HepG2 (cell line): Measurements from ENCODE around the gene EFCAB8. TPM values are rescaled to one million over a fixed set of nuclear protein-coding genes. Genes with fewer than 3 reads are reported as not detected.

Source experiments
- EZH2 ChIP-seq: conservative IDR thresholded peaks from 2 replicates; pipeline ENCODE4 v1.6.1; 2012; ENCODE audit warnings: mild to moderate bottlenecking, low read depth, low read length, moderate library complexity
- FOXA3 ChIP-seq: IDR thresholded peaks from 2 replicates; pipeline ENCODE4 v1.6.1; 2016; ENCODE audit warnings: missing genetic modification reagents, missing compliant biosample characterization
- HCFC1 ChIP-seq: fragments of 150-350 bp; IDR thresholded peaks from 2 replicates; pipeline ENCODE4 v1.6.1; 2014; ENCODE audit warnings: low read depth, low read length
- KLF13 ChIP-seq: sonication (generic); formaldehyde crosslinking; IDR thresholded peaks from 2 replicates; pipeline ENCODE4 v1.4.0; 2020; ENCODE audit warnings: mild to moderate bottlenecking, missing genetic modification reagents
- MLXIP ChIP-seq: sonication (generic); formaldehyde crosslinking; IDR thresholded peaks from 2 replicates; pipeline ENCODE4 v1.9.0; 2021; ENCODE audit warnings: missing genetic modification reagents, borderline replicate concordance
- PATZ1 ChIP-seq: sonication (generic); formaldehyde crosslinking; IDR thresholded peaks from 2 replicates; pipeline ENCODE4 v1.4.0; 2020; ENCODE audit warnings: missing genetic modification reagents
- PAXIP1 ChIP-seq: sonication (generic); formaldehyde crosslinking; conservative IDR thresholded peaks from 2 replicates; pipeline ENCODE4 v1.4.0; 2020; ENCODE audit warnings: mild to moderate bottlenecking, missing genetic modification reagents, moderate library complexity
- SMAD9 ChIP-seq: sonication (generic); formaldehyde crosslinking; IDR thresholded peaks from 2 replicates; pipeline ENCODE4 v1.5.1; 2020; ENCODE audit warnings: mild to moderate bottlenecking, missing genetic modification reagents
- SOX13 ChIP-seq, 3 experiments: fragments of 450-650 bp in 1 of 3; sonication (generic) in 1 of 3; formaldehyde crosslinking in 1 of 3; IDR thresholded peaks in 2 of 3; conservative IDR thresholded peaks in 1 of 3; 2 replicates each; pipeline versions ENCODE4 v1.5.0 to v1.6.1; 2016 to 2020; ENCODE audit warnings: antibody characterized with exemption in 1 of 3, mild to moderate bottlenecking in 1 of 3, missing compliant biosample characterization in 1 of 3, missing genetic modification reagents in 1 of 3, moderate library complexity in 1 of 3
- SRSF1 ChIP-seq: fragments of 200-400 bp; formaldehyde crosslinking; optimal IDR thresholded peaks from 2 replicates; pipeline ENCODE3; 2017; ENCODE audit warnings: mild to moderate bottlenecking, low read depth, low read length, moderate library complexity
- TBP ChIP-seq: sonication (generic); formaldehyde crosslinking; IDR thresholded peaks from 2 replicates; pipeline ENCODE4 v1.5.0; 2020; ENCODE audit warnings: missing genetic modification reagents
- TRIM22 ChIP-seq: fragments of 450-650 bp; IDR thresholded peaks from 2 replicates; pipeline ENCODE4 v1.6.1; 2017
- ZBTB33 ChIP-seq: sonication (generic); formaldehyde crosslinking; IDR thresholded peaks from 2 replicates; pipeline ENCODE4 v1.4.0; 2020; ENCODE audit warnings: missing genetic modification reagents
- ZFP1 ChIP-seq: IDR thresholded peaks from 2 replicates; pipeline ENCODE4 v1.6.1; 2016
- ZFP37 ChIP-seq: sonication (generic); formaldehyde crosslinking; IDR thresholded peaks from 2 replicates; pipeline ENCODE4 v1.4.0; 2020; ENCODE audit warnings: missing genetic modification reagents, borderline replicate concordance
- ZNF335 ChIP-seq: sonication (generic); formaldehyde crosslinking; IDR thresholded peaks from 2 replicates; pipeline ENCODE4 v1.4.0; 2020; ENCODE audit warnings: missing genetic modification reagents
- ZNF367 ChIP-seq: sonication (generic); formaldehyde crosslinking; IDR thresholded peaks from 2 replicates; pipeline ENCODE4 v1.4.0; 2020; ENCODE audit warnings: missing genetic modification reagents, borderline replicate concordance
- polyA plus RNA-seq, 8 experiments: library from polyadenylated mRNA; depleted of rRNA in 3 of 8; stranded (reverse) in 7 of 8; unstranded in 1 of 8; fragments of >200 nt; fragmentation: Illumina TruSeq in 4 of 8; extraction: Trizol in 4 of 8; gene quantifications; 2 replicates each; pipeline versions ENCODE4 v1.2.1 to v1.2.3, GENCODE V29; 2011 to 2016; ENCODE audit warnings: low read depth in 4 of 8, missing spikeins in 1 of 8, mixed read lengths in 1 of 8; ENCODE audit not compliant: insufficient read depth in 1 of 8
- total RNA-seq, 5 experiments: library from RNA; depleted of rRNA; stranded (reverse); fragments of >200 nt; fragmentation: Illumina TruSeq; extraction: Trizol; gene quantifications; 2 replicates each; pipeline ENCODE4 v1.2.3, GENCODE V29; 2016; ENCODE audit warnings: low read depth in 1 of 5

EFCAB8 gene
- total and polyA plus RNA-seq, 2 of the 13 experiments (the other 11 are each of a cell fraction or from before 2014, with no cell fraction given), result 0.15 to 0.22 TPM

GRCh38 chr20:32980131-32980941, 121.6 kb downstream of the EFCAB8 start (continued):
- no peak for TF ChIP-seq ZNF367 (CRISPR knock-in tag)
- TF ChIP-seq EZH2, result no peak
- peak; percentile 96 for TF ChIP-seq ZBTB33 (CRISPR knock-in tag)
- TF ChIP-seq FOXA3 (CRISPR knock-in tag), result no peak
- peak; percentile 56; the same call in 1 of the 2 replicates for TF ChIP-seq PATZ1
- no peak for TF ChIP-seq ZFP1 (CRISPR knock-in tag)
- TF ChIP-seq TRIM22, result no peak
- no peak for TF ChIP-seq TBP (CRISPR knock-in tag)
- TF ChIP-seq MLXIP (CRISPR knock-in tag), result no peak
- TF ChIP-seq SRSF1, result no peak
- TF ChIP-seq SOX13 (IDR thresholded peaks at IDR 0.05), result no peak
- peak in 1 of 2 experiments; percentile 49; a peak in 2 of 4 replicates for TF ChIP-seq SOX13 (CRISPR knock-in tag; conservative IDR thresholded peaks at IDR 0.05 in 1 of 2, IDR thresholded peaks at IDR 0.05 in 1 of 2)
- no peak for TF ChIP-seq SMAD9 (CRISPR knock-in tag)
- TF ChIP-seq ZFP37 (CRISPR knock-in tag), result no peak
- TF ChIP-seq HCFC1, result no peak
- 0 out of 2 replicates have a peak, but pooled peaks have one; percentile 11 for TF ChIP-seq PAXIP1 (CRISPR knock-in tag)
- no peak for TF ChIP-seq KLF13 (CRISPR knock-in tag)
- TF ChIP-seq ZNF335 (CRISPR knock-in tag), result no peak
